GM18517 (cell line): ENCODE measurements around the gene SREBF2.

Experiments
- ATAC-seq: cut with Tn5 transposase; IDR thresholded peaks from one replicate; pipeline ENCODE4 v1.9.1; 2021; ENCODE audit warnings: mild to moderate bottlenecking, moderate library complexity; ENCODE audit not compliant: unreplicated experiment

SREBF2 gene

DNA sequence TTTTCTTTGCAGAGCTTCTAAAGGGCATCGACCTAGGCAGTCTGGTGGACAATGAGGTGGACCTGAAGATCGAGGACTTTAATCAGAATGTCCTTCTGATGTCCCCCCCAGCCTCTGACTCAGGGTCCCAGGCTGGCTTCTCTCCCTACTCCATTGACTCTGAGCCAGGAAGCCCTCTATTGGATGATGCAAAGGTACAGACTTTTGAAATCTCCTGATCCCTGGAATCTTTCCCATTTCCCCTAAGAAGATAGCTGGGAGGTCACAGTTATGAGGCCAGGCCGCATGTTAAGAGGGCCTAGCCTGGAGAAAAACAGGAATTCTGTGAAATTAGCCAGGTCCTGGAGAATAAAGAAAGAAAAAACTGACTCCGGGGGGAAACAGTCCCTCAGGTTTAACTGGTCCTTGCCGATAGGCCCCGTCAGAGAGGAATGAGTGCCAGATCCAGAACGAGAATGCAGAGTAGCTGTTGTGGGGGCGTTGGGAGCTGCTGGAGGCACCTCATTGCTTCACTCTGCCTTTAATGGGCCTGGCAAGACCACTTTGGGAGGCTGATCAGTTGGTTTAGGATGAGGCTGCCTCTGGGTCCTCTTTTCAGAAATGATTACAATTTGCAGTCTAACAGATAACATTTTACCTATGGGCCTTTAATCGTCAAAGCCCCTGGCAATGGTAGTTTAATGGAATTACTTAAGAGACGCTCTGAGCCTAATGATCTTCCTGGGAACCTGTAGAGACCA, 42.8 kb downstream of the SREBF2 start:
- no peak for ATAC-seq

DNA sequence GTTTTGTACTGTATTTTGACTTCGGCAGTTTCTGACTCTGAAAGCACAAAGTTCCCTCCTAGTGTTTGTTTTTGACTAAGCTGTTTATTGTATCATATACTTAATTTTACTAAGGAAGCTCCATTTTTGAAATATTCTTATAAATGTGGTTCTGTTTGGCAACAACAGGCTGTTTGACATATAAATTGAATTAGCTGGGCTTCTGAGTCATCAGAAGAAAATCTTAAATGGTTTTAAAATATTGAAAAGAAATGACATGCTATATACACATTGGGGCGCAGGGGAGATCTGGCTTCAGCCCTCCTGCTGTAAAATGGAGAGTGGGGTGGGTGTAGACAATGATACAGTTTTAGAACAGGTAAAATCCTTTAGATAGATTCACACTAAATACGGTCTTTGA, 43.4 kb downstream of the SREBF2 start:
- no peak for ATAC-seq

DNA sequence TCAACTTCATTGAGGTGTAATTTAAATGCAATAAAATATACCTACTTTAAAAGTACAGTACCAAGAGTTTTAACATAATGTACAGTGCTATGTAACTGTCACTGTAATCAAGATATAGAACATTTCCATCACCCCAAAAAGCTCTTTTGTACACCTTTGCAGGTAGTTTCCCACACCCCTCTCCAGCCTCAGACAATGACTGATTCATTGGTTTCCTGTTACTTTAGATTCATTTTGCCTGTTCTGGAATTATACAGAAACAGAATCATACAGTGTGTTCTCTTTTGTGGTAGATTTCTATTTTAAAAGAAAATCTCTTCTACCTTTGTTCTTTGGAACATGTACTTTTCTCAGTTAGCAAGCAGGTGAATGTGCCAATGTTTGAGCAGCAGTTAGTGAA, 43.8 kb downstream of the SREBF2 start:
- ATAC-seq, result no peak

DNA sequence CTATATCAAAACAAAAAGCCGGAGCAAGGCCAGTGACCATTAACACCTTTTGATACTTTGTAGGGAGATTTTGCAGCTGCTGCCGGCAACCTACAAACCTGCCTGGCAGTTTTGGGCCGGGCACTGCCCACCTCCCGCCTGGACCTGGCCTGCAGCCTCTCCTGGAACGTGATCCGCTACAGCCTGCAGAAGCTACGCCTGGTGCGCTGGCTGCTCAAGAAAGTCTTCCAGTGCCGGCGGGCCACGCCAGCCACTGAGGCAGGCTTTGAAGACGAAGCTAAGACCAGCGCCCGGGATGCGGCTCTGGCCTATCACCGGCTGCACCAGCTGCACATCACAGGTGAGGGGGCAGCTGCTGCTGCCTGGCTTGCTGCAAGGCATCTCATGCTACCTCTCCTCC, 47.7 kb downstream of the SREBF2 start:
- ATAC-seq, result no peak

DNA sequence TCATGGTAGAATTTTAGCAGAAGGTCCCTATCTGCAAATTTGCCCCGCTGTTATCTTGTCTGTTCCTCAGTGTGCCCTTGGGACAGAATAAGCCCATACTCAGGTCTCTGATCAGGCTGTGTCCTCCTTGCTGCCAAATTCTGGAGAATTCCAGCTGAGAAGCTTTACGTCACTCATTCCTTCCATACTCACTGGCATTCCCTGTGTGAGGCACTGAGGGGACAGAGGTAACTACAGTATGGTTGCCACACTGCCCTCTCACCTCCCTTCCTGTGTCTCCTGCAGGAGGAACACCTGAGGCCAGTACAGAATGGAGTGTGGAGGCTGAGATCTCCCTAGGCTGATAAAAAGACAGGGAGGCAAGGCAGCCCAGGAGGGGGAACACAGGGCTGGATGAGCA, 50.5 kb downstream of the SREBF2 start:
- no peak for ATAC-seq

DNA sequence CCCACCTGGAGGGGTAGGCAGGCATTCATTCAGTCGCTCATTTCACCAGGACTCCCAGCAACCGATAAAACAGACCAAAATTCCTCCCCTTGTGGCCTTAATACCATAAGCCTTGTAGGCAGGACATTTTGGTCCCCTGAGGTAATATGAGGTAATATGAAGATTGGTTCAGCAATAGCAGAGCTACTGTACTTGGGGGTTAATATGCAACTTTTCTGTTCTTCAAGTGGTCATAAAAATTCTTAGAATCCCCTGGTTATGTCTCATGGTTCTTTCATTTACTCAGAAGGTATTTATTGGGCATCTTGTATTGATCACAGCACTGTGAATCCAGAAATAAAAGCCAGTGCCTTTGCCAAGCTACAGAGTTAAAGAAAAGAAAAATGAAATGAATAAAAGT, 52.2 kb downstream of the SREBF2 start:
- no peak for ATAC-seq

DNA sequence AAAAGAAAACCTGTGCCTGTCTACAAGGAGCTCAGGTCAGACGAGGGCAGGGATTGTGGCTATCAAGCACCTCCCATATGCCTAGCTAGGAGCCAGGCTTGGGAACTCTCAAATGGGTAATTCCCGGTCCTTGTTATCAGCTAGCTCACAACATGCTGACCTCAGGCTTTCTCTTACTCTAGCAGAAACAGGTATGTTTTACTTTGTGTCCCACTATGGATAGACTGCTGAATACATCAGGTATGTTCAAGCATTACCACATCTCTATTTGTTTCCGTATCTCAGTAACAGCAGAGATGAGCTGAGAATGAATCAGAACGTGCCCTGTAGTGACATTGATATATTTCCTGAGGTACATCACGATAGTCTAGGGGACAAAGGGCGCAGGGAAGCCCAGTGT, 52.6 kb downstream of the SREBF2 start:
- no peak for ATAC-seq

DNA sequence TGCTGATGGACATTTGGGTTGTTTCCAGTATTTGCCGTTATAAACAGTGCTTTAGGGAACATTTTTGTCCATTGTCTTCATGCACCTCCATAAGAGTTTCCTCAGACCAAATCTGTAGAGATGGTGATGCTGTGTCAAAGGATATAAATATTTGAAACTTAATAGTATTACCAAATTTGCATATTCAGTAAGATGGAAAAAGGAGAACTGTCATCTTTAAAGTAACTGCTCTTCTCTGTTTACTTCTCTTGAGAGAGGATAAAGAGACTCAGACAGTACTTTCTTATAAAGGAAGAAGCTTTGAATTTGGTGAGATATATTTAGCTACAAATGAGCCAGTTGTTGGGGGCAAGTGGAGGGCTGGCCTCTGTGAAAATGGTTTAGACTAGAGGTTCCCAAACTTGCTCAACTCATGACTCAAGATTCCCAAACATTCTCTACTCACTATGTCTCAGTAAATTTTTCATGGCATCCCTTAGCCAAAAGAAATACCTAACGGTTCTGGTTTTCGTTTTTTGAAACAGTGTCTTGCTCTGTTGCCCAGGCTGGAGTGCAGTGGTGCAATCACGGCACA, 55.8 kb downstream of the SREBF2 start:
- no peak for ATAC-seq

DNA sequence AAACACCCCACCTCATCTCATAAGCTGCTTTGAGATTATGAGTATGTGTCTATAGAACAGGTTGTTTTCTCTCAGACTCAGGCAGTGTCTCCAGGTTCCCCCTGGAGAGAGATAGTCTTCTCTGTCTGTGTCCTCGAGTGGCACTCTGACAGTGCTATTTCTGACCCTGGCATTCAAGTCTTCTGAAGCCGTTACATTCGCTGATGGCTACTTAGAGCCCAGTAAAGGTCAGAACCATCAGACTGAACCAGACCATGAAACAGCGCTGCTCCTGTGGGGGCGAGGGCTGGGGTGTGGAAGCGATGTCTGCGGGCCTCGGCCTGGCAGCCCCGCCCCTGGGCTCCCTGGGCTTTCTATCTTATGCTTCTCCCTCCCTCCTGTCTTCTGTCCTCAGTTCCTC, 58.5 kb downstream of the SREBF2 start:
- ATAC-seq, result no peak

DNA sequence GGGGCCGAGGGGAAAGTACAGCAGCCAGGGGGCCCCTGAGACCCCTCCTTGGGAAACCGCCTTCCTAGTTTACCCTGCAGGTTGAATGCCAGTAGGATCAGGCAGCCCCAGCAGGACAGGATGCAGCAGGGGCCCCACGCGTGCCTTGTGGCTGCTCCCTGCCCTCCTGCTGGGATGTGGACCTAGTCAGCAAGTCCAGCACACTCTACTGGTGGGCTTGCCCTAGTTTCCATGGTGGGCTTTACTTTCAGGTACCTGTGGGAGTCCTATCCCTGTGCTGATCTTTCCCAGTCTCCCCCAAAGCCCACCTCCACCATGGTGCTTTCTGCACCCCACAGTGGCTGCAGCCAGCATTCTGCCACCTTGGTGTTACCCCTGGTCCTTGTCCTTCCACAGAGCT, 59.8 kb downstream of the SREBF2 start:
- ATAC-seq, result no peak

DNA sequence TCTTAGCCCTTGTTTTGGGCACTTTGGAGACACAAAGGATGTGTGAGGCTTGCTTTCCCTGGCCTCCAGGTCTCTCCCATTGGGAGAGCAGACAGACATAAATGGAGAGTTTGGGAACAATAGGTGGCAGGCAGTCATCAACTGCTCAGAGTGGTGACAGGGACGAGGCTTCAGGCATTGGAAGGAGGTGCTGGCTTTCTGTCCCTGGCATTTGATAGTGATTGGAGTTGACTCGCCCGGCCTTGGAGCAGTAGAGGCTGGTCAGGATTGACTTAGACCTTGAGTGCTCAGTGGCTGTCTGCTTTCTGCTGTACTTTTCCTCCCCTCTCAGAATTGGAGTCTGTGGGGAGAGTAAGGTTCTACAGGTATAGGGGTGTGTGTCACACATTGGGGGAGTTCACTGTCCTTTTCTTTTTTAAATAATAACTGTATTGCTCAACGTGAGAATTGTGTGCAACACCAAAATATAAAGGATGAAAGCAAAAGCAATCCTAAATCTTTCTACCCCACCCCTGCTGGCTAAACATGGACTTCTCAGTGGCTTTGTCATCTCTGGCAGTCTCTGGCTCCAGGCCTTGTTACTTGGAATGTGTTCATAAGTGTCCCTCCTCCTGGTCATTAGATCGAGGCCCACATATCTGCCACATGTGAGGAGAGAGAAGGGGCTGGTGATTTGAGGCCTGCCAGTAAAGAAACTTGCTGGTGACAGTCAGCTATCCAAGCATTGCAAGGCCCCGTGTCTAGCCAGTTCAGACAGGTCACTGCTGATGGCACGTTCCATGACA, 60.9 kb downstream of the SREBF2 start:
- no peak for ATAC-seq

DNA sequence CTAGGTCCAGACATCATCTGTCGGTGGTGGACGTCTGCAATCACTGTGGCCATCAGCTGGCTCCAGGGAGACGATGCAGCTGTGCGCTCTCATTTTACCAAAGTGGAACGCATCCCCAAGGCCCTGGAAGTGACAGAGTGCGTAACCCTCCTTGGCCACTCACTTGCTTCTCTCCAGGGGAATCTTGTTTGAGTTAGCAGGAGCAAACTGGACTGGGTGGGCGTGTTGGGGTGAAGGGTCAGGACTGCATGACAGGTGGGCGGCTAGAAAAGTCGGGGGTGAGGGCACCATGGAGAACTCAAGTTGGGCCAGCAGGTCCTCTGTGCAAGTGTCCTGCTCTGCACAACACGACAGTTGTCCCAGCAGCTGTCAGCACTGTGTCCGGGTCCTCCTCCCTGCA, 65.7 kb downstream of the SREBF2 start:
- no peak for ATAC-seq

DNA sequence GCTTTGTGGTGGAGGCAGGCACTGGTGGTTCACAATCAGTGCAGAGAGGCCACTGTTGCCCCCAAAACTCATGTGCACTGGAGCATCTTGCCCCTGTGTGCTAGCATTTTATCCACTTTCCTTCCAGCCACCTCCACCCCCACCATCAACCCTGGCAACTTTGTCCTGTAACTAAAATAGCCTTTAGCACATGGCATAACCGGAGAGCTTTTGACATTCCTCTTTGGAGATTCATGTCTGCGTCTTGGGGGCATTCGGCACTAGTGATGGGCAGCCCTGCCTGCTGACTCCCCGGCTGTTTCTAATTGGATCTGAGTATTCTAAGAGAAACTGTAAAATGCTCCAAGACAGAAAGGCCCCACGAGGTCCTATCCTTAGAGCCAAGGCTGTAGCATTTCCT, 66.2 kb downstream of the SREBF2 start:
- ATAC-seq, result no peak

DNA sequence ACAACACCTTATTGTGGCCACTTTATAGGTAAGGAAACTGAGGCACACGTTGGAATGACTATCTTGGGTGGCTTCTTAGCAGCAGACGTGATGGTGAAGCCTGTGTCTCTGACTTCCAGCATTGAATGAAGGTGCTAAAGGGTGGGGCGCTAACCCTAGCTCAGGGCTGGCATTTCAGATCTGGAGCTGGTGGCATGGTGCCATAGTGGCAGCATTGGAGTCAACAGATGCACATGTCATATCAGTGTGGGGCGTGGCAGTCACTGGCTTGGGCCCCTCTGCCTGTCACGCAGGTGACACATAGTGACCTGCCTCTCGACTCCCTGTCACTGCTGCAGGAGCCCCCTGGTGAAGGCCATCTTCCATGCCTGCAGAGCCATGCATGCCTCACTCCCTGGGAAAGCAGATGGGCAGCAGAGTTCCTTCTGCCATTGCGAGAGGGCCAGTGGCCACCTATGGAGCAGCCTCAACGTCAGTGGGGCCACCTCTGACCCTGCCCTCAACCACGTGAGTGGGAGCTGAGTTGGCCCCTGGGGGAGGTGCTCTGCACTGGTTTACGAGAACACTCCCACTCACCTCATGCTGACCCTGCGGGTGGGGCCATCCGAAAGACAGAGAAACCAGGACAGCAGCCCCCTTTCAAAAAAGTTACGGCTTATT, 67.2 kb downstream of the SREBF2 start:
- ATAC-seq, result no peak

DNA sequence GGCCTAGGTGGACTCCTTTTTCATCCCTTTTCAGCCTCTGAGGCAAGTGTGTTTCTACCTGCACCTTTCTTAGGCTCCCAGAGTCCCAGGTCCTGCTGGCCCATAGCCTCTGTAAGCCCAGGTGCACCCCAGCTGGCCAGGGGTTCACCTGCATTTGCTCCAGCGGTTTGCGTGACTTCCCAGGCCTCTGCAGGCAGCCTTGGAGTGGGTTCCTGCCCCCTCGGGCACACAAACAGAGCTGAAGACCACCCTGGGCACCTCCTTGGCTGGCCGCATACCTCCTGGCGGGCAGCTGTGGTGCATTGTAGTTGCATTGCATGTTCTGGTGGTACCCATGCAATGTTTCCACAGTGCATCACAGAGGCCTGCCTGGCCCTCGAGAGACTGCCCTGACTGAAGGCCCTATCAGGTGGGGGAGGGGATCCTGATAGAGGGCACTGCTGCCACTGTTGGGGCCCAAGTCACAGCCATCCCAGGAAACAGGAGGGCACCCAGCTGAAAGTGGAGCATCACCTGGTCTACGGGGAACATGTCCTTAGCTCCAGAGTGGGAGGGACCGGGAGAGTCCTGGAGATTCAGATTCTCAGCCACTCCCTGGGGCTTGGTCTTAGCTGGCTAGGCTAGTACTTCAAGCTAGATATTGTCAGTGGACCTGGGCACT, 67.9 kb downstream of the SREBF2 start:
- no peak for ATAC-seq

DNA sequence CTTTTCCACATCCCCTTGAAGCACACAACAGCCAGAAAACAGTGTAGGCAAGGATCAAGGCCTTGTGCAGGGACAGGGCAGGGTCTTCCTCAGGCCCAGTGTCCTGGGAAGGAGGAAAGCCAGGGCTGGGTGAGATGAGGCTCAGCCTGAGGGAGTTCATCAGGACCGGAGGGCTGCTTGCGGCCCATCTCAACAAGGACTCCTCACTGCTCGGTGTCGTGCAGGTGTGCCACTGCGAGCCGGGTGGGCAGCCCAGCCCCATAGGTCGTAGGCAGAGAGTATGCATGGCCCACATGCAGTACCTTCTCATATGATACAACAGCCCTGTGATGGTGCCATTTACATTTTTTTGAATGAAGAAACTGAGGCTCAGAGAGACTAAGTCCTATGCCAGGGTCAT, 69.1 kb downstream of the SREBF2 start:
- no peak for ATAC-seq

DNA sequence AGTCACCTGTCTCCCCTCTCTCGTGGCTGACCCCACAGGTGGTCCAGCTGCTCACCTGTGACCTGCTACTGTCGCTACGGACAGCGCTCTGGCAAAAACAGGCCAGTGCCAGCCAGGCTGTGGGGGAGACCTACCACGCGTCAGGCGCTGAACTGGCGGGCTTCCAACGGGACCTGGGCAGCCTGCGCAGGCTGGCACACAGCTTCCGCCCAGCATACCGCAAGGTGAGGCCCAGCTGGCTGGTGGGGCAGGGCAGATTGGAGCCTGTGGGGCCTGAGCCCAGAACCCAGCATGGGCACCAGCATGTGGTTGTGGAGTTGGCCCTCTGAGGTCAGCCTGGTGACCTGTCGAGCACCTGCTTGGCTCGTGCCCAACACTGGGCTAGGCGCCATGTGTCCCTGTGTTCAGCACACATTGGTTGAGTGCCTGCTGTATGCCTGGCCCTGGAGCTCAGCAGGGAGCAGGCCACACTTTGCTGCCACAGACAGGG, 70.1 kb downstream of the SREBF2 start:
- ATAC-seq, result no peak

DNA sequence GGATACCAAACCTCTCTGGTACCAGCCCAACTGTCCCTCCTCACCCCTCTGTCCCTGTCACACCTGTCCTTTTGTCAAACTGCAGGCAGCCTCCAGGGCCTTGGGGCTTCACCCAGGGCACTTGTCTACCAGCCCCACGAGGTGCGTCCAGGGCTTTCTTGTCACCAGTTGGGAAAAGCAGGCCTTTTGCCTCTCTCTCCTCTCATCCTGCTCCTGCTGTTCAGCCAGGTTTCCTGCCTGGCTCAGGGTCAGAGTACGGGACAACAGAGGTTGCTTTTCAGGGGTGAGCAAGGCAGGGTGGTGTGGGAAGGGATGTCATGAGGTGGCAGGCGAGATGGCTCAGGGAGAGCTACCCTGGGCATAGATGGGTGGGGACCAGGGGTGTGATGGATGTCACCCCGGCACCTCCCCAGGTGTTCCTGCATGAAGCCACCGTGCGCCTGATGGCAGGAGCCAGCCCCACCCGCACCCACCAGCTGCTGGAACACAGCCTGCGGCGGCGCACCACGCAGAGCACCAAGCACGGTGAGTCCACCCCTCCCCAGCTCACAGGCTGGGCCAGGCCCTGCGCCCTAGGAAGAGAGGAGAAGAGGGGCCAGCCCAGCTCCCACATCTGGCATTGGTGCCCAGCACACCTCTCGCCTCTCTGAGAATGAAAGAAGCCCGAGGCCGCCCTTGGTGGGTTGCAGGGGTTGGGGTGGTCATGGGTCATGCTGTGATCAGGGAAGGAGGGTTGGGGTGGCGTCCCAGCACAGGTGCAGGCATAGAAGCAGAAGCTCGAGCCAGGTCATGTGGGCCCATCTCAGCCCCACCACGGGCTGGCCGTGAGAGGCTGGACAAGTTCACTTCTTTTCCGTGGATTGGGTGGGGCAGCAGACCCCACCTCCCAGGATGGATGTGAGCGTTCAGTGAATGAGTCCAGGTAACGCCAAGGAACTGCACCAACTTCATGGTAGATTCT, 71.8 kb downstream of the SREBF2 start:
- no peak for ATAC-seq

DNA sequence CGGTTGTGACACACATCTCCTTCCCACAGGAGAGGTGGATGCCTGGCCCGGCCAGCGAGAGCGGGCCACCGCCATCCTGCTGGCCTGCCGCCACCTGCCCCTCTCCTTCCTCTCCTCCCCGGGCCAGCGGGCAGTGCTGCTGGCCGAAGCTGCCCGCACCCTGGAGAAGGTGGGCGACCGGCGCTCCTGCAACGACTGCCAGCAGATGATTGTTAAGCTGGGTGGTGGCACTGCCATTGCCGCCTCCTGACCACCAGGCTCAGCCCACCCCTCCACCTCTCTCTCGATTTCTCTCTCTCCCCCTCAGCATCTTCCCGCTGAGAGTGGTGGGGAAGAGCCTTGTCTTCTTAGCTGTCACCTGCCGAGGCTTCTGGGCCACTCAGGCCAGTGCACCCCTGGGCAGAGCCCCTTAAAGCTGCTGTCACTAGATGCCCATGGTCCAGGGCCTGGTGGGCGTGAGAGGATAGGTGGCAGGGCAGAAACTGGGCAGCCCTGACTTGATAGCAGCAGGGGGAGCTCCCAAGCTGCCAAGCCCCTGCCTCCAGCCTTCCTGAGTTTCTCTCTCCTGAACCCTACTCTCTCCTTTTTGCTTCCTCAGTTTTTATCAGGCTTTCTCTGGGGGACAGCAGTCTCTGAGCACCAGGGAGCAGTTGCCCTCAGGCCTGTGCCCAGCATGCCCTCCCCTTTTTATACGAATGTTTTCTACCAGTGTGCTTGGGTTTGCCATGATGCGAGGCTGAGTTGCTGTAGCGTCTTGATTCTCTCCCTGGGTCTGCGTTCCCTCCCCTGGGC, 72.7 kb downstream of the SREBF2 start:
- no peak for ATAC-seq
